GM19351 (cell line): ENCODE results near the gene RPL22L1.
A peak's percentile ranks its signal among the peaks of the same experiment; 100 is the strongest.
"Not testable (repeated sequence)": the region's sequence is repeated elsewhere in the genome, so short reads cannot be mapped to it uniquely, and the experiment has no call there.

Source experiments
- ATAC-seq: cut with Tn5 transposase; IDR thresholded peaks from one replicate; pipeline ENCODE4 v1.9.1; 2021; ENCODE audit warnings: mild to moderate bottlenecking, moderate library complexity; ENCODE audit not compliant: unreplicated experiment

The RPL22L1 gene

DNA sequence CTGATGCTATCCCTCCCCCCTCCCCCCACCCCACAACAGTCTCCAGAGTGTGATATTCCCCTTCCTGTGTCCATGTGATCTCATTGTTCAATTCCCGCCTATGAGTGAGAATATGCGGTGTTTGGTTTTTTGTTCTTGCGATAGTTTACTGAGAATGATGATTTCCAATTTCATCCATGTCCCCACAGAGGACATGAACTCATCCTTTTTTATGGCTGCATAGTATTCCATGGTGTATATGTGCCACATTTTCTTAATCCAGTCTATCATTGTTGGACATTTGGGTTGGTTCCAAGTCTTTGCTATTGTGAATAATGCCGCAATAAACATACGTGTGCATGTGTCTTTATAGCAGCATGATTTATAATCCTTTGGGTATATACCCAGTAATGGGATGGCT lies 8.7 kb upstream of the RPL22L1 start:
- not testable (repeated sequence) for ATAC-seq

DNA sequence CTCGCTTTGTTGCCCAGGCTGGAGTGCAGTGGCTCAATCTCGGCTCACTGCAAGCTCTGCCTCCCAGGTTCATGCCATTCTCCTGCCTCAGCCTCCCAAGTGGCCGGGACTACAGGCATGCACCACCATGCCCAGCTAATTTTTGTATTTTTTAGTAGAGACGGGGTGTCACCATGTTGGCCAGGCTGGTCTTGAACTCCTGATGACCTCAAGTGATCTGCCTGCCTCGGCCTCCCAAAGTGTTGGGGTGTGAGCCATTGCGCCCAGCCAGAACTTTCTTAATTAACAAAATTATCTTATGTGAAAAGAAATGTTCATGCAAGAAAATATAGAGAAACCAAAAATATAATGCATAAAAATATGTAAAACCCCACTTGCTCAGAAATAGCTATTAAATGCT lies 7.3 kb upstream of the RPL22L1 start:
- ATAC-seq: not testable (repeated sequence)

DNA sequence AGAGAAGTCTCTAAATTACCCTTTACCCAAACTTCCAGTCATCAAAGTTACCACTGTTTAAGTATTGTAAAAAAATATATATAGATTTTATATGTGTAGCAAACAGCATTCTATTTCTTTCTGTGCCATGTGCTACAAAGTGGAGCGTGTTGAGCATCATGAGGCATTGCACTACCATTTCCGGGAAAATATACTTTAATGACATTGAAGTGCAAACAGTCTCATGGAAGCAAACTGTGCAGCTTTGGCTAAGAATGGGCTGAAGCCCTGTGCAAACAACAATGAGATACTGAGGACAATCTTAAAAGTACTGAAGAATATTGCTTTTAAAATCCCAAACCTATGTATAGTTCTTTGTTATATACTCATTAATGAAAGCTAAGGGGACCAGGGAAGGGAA lies 6.5 kb upstream of the RPL22L1 start:
- ATAC-seq: no peak

DNA sequence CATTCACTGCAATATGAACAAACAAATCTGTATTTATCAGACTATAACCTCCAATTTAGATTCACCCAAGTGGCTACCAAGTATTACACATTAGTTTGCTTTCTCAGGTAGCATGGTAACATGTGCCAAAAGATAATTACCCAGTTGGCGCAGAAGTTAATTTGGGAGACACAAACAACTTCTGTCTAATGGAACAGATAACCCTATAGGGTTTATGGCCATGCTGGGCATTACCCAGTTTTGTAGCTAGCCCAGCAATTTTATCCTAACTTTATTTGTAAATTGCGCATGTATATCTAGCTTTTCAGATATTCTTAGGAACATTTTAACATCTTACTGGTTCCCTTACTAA lies 780 bp downstream of the RPL22L1 start:
- ATAC-seq: no peak

DNA sequence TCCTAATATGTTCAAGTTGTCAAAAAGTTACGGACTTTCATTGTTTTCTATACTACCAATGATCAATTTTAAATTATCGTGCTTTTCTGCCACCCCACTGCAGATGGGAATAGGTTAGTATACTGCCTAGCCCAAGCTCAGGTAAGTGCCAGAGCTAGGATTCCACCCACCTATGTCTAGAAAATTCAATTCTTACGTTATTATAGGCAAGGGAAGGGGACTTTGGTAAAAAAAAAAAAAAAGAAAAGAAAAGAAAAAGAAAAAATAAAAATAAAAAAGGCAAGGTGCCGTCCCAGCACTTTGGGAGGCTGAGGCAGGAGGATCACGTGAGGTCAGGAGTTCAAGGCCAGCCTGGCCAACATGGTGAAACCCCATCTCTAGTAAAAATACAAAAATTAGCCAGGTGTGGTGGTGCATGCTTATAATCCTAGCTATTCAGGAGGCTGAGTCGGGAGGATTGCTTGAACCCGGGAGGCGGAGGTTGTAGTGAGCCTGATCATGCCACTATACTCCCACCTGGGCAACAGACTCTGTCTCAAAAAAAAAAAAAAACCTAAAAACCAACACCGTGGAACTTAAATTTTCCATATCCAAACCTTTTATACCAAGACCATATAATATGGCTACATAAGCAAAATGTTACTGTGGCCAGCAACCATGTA lies 1.3 kb downstream of the RPL22L1 start:
- ATAC-seq: no peak

DNA sequence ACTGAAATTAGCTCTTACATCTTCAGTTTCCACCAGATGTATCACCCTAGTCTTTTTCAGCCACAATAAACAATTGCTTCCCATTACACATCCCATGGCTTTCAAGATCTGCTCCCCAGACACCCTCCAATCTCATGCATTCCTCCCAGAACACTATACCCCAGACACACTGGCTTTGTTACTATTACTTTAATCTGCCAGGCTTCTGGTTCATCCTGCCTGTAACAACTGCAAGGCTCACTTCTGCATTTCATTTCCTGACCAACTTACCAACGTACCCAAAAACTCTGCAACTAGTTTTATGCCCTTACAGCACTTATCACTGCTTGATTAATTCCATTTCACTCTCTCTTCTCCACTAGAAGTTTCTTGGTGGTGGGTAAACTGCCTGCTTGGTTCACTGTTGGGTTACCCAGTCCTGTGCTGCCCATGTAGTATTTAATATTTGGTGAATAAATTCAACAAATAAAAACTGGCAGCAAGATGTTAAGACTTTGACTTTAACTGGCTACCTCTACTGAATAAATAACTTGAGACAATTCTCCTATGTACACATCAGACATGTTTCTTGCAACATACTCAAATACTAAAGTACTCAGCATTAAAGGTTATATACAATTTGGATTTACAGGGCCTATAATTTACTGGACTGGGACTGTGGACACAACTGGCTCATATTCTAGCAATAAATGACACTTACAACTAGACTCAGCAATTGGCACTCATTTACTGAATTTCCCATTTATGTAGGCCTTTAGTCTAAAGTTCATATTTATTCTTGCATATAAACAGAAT lies 2.7 kb downstream of the RPL22L1 start:
- ATAC-seq: peak; percentile 24

DNA sequence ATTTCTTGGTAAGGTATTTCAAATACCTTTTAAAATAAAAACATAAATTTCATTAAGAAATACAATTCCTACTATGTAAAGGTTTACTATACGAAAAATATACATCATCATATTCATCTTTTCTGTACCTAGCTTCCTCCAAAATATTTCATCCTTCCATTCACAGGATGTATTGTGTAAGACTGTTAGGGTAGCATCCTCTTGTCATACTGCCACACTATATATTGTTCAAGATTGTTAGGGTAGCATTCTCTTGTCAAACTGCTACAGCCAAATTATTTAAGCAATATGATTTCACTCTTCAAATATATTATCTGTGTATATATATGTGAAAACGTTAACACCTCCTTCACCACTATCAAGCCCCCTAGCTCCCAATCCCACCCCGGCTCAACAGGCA lies 3.5 kb downstream of the RPL22L1 start:
- ATAC-seq: no peak

DNA sequence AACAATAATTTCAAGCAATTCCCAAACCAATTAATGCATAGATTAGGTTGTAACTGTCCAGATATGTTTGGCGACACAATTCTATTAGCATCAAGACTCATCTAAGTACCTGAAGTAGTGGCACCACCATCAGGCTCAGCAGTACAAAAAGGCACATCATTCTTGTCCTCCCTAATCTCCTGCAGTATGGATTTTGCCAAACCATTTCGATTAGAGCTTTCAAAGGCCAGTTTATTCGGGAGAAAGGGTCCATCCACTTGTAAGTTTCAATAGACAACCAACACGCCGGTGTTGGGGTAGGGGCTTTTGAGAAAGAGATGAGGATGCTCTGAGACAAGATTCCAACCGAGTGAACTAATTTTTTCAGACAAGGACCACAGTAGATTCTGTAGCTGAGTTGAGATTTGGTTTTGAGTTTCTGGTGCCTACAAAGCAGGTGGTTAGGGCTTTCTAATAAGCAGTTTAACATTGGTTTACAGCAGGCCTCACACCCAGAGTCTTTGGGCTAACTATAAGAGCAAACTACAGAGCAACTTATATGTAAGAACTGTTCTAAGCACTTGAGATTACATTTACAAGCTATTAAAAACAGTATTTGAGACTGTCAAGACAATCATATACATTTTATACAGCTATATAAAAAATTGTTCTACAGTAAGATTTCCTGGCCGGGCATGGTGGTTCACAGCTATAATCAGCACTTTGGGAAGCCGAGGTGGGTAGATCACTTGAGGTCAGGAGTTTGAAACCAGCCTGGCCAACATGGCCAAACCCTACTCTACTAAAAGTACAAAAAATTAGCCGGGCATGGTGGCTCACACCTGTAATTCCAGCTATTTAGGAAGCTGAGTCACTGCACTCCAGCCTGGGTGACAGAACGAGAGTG lies 4.5 kb downstream of the RPL22L1 start:
- ATAC-seq: no peak

DNA sequence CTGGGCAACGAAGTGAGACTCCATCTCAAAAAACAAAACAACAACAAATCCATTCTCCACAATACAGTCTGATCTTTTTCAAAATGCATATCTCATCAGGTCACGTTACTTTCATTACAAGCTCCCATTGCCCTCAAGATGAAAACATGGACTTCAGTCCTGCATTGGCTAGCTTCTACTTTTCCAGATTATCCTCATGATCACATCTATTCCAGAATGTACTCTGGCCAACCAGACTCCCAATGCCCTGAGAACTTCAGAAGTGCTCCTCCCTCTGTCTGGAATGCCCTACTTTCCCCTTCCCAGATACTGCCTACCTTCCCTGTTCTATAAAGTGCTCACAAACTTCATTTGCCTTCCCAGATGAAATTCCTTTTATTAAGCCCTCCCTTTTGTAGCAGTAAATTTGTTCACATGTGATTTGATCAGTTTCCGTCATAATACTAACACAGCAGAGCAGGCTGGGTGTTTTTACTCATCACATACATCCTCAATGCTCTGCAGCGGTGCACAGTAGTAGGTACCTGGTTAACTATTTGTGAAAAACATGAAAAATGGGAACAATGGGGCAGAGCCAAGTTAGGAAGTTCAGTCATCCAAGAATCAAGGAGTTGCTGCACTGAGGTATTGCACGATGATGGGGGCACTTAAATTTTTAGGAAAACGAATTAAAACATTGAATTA lies 5.3 kb downstream of the RPL22L1 start:
- no peak for ATAC-seq

DNA sequence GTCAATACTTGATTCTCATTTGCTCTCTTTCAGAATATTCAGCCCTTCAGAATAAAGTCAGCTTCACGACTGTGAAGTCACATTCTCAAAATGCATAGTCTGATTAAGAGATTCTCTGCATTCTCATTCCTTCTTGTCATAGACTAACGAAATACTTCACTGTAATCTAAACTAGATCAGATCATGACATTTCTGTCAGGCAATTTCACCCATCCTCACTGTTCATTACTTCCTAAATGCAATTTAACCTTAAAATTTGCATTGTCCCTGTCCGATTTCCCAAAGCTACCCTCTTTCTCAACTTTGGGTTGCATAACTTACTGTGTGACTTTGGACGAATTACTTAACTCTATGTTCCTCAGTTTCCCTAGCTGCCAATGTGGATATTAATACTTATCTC lies 6.2 kb downstream of the RPL22L1 start:
- ATAC-seq: no peak

DNA sequence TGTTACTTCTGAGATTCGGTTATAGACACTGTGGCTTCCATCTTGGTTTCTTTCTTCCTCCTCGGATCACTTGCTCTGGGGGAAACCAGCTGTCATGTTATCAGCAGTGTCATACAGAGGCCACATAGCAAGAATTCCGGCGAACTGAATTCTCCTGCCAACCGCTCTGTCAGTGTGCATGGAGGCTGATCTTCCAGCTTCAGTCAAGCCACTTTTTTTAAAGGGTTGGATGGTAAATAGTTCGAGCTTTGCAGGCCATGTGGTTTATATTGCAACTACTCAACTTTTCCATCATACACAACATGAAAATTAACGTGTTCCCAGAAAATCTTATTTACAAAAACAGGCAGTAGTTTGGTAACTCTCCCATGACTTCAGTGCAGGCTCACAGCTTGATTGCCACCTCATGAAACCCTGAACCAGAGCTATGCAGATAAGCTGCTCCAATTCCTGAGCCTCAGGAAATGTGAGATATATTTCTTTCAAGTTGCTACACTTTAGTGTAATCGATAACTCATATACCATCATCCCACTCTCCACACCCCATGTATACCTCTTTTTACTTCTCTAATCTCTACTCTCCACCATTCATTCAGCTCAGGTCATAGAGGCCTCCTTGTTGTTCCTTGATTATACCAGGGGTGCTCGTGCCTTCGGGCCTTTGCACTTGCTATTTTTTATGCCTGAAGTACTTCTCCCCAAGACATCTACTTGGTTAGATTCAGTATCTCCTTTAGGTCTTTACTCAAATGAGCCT lies 7.2 kb downstream of the RPL22L1 start:
- ATAC-seq: no peak

DNA sequence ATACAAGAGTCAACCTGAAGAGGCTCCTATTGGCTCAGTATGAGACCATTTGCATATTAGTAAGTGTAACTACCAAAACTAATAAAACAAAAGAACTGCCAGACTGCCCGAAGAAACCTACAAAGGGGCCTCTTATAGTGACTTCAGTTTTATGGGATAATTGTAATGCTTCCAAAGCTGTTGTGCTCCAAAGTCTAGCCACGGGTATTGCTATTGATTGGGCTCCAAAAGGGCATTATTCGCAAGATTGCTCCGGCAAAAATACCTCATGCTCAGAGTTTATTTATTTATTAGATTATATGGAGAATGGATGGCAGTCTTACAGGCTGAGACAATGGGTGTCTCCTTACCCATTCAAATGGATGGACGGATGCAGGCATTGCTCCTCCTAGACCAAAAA lies 11.4 kb downstream of the RPL22L1 start:
- ATAC-seq: no peak

DNA sequence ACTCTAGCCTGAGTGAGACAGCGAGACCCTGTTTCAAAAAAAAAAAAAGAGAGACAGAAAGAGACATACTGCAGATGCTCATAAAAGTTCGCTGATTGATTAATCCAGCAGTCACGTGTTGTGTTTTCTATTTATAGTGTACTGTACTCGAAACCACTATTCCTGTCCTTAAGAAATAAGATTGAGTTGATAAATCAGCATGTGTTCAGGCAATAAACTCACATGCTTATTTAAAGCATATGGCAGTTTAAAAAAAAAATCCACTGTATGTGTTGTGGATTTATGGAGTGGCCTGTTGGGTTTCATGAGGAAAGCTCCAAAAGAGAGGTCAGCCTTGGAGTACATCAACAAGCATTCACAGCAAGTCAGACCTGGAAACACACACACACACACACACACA lies 17.7 kb downstream of the RPL22L1 start:
- ATAC-seq: no peak

DNA sequence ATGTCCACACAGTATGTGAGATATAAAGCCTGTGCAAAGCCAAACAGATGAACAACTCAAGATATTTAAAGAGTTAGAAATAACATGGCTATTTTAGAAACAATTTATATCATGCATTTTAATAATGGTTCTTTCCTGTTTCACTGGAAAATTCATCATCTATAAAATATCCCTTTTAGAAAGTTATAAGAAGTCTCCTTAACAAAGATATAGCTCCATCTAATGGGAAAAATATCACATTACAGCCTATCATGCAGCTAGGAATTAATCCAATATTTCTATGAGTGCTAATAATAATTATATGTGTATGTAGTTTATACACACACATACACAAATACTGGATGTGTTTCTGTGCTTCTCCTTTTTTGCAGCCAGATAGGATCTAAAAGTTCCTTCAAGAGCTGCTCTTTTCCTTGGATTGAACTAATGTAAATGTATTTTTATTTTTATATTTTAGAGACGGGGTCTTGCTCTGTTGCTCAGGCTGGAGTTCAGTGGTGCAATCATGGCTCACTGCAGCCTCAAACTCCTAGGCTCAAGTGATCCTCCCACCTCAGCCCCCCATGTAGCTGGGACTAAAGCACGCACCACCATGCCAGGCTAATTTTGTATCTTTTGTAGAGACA lies 21.6 kb downstream of the RPL22L1 start:
- ATAC-seq: no peak

DNA sequence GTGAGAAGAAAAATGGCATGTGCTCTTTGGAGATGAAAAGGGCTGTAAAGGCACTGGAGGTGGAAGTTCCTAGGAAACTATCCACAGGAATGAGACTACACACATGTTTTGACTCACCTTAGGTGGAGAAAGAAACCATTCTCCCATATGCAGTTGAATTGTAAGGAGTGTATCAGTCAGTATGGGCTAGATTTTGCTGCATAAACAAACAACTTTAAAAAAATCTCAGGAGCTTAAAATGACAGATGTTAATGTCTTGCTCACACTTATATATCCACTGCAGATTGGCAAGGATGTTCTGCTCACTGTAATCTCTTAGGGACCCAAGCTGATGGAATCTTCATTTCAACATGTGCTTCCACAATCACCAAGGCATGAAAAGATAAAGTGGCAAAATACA lies 25.6 kb downstream of the RPL22L1 start:
- no peak for ATAC-seq

DNA sequence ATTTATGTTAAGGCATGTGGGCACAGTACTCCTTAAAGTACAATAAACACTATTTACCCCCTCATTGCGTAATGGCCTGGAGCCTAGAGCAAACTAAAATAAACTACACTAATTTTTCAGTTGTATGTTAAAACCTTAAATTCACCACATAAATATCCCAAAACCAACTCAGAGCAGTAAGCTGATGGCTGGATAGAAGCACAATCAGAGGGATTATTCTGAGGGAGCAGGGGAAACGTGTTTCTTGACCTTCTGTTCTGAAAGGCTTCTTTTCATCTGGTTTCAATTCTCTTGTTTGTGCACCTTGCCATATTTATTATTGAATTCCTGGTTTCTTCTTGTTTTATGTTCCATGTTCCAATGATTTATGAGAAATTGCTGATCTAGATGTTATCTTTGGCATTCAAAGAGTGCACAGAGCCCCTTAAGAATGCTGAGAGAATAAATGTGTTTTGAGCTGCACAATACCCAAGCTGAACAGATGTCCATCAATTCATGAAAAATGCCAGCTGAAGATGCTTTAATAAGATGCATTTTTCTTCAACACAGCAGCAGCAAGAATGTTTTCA lies 29.6 kb downstream of the RPL22L1 start:
- ATAC-seq: no peak

DNA sequence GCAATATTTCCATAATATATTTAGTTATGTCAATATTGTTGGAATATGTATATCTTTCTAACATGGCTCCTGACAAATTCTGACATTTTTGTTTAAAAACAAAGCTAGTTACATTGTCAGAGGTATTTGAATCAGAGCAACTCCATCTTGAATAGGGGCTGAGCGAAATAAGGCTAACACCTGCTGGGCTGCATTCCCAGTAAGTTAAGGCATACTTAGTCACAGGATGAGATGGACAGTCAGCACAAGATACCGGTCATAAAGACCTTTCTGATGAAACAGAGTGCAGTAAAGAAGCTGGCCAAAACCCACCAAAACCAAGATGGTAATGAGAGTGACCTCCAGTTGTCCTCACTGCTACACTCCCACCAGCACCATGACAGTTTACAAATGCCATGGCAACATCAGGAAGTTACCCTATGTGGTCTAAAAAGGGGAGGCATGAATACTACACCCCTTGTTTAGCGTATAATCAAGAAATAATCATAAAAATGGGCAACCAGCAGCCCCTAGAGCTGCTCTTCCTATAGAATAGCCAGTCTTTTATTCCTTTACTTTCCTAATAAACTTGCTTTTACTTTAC lies 30.4 kb downstream of the RPL22L1 start:
- ATAC-seq: no peak

DNA sequence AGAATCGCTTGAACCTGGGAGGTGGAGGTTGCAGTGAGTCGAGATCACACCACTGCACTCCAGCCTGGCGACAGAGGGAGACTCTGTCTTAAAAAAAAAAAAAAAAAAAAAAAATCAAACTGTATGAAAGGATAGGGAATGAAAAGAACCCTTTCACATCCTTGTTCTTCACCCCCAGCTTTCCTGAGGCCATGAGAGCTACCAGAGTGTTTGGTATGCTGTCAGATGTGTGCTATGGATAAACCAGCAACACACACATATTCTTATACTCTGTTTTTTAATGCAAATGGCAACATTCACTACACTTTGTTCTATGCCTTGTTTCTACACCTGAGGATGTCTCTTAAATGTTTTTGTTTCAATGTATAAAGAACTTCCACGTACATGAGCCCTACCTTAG lies 33.5 kb downstream of the RPL22L1 start:
- ATAC-seq: no peak

DNA sequence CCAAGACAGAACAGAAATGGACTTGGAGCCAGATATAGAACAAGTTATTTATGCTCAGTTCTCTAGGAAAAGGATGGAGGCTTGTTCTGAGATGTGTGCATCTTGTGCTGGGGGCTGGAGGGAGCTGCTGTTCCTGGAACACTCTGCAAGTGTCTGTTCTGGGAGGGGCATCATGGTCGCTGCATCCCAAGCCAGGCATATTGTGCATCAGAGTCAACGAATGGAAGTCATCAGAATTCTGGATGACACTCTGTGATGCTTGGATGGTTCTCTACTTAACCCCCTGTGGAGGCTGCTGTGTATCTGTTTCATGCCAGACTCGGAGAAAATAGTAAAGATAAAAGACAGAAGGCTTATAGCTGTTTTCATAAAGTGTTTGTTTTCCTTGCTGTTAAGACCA lies 34.7 kb downstream of the RPL22L1 start:
- no peak for ATAC-seq
